ENCODE data around the gene RELL2. TPM values are rescaled to one million over a fixed set of nuclear protein-coding genes. Genes with fewer than 3 reads are reported as not detected.

RELL2 gene
- total RNA-seq, 4 donors from 2014 or later: 8.0 to 13.2 (median 10.6) TPM

DNA sequence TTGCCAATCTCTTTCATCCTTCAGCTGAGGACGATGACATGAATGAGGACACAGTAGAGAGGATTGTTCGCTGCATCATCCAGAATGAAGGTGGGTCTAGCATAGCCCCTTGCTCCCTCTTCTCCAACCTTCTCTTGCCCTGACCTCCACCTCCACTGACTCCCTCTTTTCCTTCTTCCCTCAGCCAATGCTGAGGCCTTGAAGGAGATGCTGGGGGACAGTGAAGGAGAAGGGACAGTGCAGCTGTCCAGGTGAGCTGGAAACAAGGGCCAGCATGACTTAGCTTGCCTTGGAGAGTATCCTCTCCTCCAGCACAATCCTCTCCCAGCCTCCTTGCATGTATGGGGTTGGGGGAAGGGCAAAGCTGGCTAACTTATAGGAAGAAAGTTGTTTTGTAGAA, 2.0 kb downstream of the RELL2 start:
- H3K27ac ChIP-seq: no peak overlapping the region
- peaks cover 0 to 4% (median 0%) of the 10 kb centered on the region in 3 donors for H3K36me3 ChIP-seq
- H3K9me3 ChIP-seq: no peaks in the 10 kb centered on the region
- TF ChIP-seq POLR2A (IDR thresholded peaks at IDR 0.05): no peak
- TF ChIP-seq, protein P1, sequence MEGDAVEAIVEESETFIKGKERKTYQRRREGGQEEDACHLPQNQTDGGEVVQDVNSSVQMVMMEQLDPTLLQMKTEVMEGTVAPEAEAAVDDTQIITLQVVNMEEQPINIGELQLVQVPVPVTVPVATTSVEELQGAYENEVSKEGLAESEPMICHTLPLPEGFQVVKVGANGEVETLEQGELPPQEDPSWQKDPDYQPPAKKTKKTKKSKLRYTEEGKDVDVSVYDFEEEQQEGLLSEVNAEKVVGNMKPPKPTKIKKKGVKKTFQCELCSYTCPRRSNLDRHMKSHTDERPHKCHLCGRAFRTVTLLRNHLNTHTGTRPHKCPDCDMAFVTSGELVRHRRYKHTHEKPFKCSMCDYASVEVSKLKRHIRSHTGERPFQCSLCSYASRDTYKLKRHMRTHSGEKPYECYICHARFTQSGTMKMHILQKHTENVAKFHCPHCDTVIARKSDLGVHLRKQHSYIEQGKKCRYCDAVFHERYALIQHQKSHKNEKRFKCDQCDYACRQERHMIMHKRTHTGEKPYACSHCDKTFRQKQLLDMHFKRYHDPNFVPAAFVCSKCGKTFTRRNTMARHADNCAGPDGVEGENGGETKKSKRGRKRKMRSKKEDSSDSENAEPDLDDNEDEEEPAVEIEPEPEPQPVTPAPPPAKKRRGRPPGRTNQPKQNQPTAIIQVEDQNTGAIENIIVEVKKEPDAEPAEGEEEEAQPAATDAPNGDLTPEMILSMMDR (IDR thresholded peaks at IDR 0.05): no peak
- no peaks in the 10 kb centered on the region for H3K27me3 ChIP-seq
- no peak overlapping the region for H3K4me3 ChIP-seq
- peaks cover 0 to 15% (median 8%) of the 10 kb centered on the region in 4 donors for H3K4me1 ChIP-seq
- DNase-seq: no peak

DNA sequence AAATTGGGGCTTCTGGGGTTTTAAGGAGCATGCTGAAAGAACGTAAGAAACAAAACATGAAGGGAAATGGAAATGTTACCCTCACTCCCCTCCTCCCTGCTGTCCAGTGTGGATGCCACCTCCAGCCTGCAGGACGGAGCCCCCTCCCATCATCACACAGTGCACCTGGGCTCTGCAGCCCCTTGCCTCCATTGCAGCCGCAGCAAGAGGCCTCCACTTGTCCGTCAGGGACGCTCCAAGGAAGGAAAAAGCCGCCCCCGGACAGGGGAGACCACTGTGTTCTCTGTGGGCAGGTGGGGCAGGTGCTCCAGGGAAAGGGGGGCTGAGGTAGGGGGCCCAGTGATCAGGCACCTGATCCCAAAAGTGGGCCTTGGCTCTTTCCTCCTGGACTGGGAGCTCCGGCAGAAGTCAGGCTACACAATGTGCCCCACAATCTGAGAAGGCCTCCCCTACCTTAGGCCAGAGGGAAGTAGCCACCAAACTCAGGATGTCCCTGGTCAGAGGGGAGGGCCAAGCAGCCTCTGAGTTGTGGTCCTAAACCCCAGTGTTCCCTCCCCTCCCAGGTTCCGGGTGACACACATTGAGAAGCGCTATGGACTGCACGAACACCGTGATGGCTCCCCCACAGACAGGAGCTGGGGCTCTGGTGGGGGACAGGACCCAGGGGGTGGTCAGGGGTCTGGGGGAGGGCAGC, 2.7 kb downstream of the RELL2 start:
- no peak overlapping the region for H3K27ac ChIP-seq
- TF ChIP-seq, protein P1 (IDR thresholded peaks at IDR 0.05): no peak
- TF ChIP-seq POLR2A (IDR thresholded peaks at IDR 0.05): no peak
- H3K9me3 ChIP-seq: no peaks in the 10 kb centered on the region
- DNase-seq: no peak
- H3K4me1 ChIP-seq: peaks cover 0 to 15% (median 8%) of the 10 kb centered on the region in 4 donors
- H3K4me3 ChIP-seq: no peak overlapping the region
- no peaks in the 10 kb centered on the region for H3K27me3 ChIP-seq
- peaks cover 0 to 9% (median 0%) of the 10 kb centered on the region in 3 donors for H3K36me3 ChIP-seq

DNA sequence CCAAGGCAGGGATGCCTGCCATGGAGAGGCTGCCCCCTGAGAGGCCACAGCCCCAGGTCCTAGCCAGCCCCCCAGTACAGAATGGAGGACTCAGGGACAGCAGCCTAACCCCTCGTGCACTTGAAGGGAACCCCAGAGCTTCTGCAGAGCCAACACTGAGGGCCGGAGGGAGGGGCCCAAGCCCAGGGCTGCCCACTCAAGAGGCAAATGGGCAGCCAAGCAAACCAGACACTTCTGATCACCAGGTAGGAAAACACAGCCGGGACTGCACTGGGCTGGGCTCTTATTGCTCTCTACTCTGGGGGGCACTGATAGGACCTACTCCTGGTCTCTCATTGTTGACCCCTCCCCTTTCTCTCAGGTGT, 3.2 kb downstream of the RELL2 start:
- H3K36me3 ChIP-seq: peaks cover 0 to 14% (median 0%) of the 10 kb centered on the region in 3 donors
- no peak for TF ChIP-seq POLR2A (IDR thresholded peaks at IDR 0.05)
- TF ChIP-seq, protein P1 (IDR thresholded peaks at IDR 0.05): no peak
- no peaks in the 10 kb centered on the region for H3K9me3 ChIP-seq
- H3K27me3 ChIP-seq: no peaks in the 10 kb centered on the region
- H3K4me1 ChIP-seq: peaks cover 0 to 11% (median 8%) of the 10 kb centered on the region in 4 donors
- no peak overlapping the region for H3K4me3 ChIP-seq
- no peak overlapping the region for H3K27ac ChIP-seq
- DNase-seq: no peak

DNA sequence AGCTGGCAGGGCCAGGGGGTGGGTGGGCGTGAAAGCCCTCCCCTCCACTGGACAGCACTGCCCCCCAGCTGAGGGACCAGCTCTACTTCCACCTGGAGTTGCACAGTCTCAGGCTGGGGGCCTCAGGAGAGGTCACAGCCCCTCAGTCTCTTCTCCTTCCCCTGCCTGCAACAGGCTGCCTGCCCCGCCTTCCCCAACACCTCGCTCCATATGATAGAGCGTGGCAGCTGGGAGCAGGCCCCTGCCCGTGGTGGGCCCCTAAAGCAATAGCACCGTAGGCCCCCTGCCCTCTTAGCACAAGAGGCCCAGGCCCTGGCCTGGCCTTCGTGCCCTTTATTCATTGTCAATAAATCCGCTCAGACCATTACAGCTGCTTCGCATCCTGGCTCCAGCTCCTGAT, 3.9 kb downstream of the RELL2 start:
- no peak for DNase-seq
- TF ChIP-seq, protein P1 (IDR thresholded peaks at IDR 0.05): no peak
- no peak for TF ChIP-seq POLR2A (IDR thresholded peaks at IDR 0.05)

DNA sequence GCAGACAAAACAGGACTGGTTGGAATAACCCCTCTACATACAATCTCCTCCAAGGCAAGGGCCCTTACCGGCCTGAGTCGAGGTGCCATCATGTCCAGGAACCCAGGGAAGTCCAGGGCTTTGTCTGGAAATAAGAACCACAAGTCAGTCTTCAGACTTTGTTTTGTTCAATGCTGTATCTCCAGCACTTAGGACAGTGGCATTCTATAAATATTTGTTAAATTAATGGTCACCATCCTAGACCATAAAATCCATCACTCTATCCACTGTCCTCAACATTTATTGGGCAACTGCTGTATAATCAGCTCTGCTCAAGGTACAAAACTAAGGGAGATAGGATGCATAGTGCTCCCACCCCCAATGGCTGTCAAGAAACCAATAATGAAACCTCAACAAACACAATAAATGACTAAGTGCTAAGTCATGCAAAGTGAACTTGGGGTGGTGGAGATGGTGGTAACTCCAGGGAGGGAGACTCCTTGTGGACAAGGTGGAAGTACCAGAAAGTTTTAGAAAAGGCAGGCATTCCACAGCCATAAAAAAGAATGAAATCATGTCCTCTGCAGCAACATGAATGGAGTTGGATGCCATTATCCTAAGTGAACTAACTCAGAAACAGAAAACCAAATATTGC, 5.0 kb downstream of the RELL2 start:
- DNase-seq: no peak
- H3K4me1 ChIP-seq: no peaks in the 10 kb centered on the region
- peaks cover 0 to 29% (median 0%) of the 10 kb centered on the region in 3 donors for H3K36me3 ChIP-seq
- no peaks in the 10 kb centered on the region for H3K27me3 ChIP-seq
- no peak for TF ChIP-seq POLR2A (IDR thresholded peaks at IDR 0.05)
- TF ChIP-seq, protein P1 (IDR thresholded peaks at IDR 0.05): peak in 2 of 6 experiments; percentile 18 to 31
- no peak overlapping the region for H3K27ac ChIP-seq
- H3K4me3 ChIP-seq: no peak overlapping the region
- no peaks in the 10 kb centered on the region for H3K9me3 ChIP-seq

More for the DNA sequence above, 3.9 kb downstream of the RELL2 start:
- H3K27ac ChIP-seq: no peak overlapping the region
- H3K27me3 ChIP-seq: no peaks in the 10 kb centered on the region
- H3K36me3 ChIP-seq: peaks cover 0 to 19% (median 0%) of the 10 kb centered on the region in 3 donors
- no peak overlapping the region for H3K4me3 ChIP-seq
- peaks cover 0 to 6% (median 4%) of the 10 kb centered on the region in 4 donors for H3K4me1 ChIP-seq
- H3K9me3 ChIP-seq: no peaks in the 10 kb centered on the region
